SK-N-SH (cell line): ENCODE measurements around the gene HYAL2. TPM values are rescaled to one million over a fixed set of nuclear protein-coding genes. Genes with fewer than 3 reads are reported as not detected.

Experiments
- CTCF ChIA-PET: fragments of 300-600, 350-600 bp; formaldehyde crosslinking; extraction: SDS; loops from one replicate; lab custom pipeline; 2021; lab: Yijun Ruan, JAX
- POLR2A ChIA-PET: fragments of 350-600 bp; sonication (Branson Sonifier 250); formaldehyde crosslinking; extraction: SDS; loops from one replicate; lab custom pipeline; 2020; ENCODE audit warnings: antibody characterized with exemption, inconsistent platforms; lab: Yijun Ruan, JAX
- DNase-seq: peaks from one replicate; pipeline ENCODE4 v3.0.0; 2012
- H2AFZ ChIP-seq: fragments of 200-600 bp; sonication (generic); 2 replicates; pipeline ENCODE4 v1.8.1; 2016; ENCODE audit warnings: antibody characterized with exemption, mild to moderate bottlenecking, low read depth
- H3F3A ChIP-seq: fragments of 200-600 bp; sonication (generic); replicated peaks from 2 replicates; pipeline ENCODE3; 2016; ENCODE audit warnings: antibody characterized with exemption, mild to moderate bottlenecking; ENCODE audit not compliant: insufficient read depth
- H3K27ac ChIP-seq, 2 experiments: fragments of 200-500 bp in 1 of 2; fragments of 200-600 bp in 1 of 2; sonication (Bioruptor generic) in 1 of 2; sonication (generic), shearing (Covaris generic) in 1 of 2; 2 replicates each; pipeline versions ENCODE4 v1.5.1 to v1.6.1; 2014 to 2016; ENCODE audit warnings: low read depth in 2 of 2, inconsistent platforms in 1 of 2, low read length in 1 of 2, mild to moderate bottlenecking in 1 of 2, mixed read lengths in 1 of 2
- H3K27me3 ChIP-seq: fragments of 200-600 bp; sonication (generic), shearing (Covaris generic); 2 replicates; pipeline ENCODE4 v1.6.1; 2016; ENCODE audit warnings: mixed run types; ENCODE audit not compliant: insufficient read depth
- H3K36me3 ChIP-seq, 2 experiments: fragments of 200-500 bp in 1 of 2; fragments of 200-600 bp in 1 of 2; sonication (Bioruptor generic) in 1 of 2; sonication (generic) in 1 of 2; replicated peaks in 1 of 2; 2 replicates each; pipeline versions ENCODE3 to v1.5.1; 2014 to 2016; ENCODE audit warnings: low read length in 1 of 2, mild to moderate bottlenecking in 1 of 2; ENCODE audit not compliant: insufficient read depth in 2 of 2, control insufficient read depth in 1 of 2
- H3K4me1 ChIP-seq, 2 experiments: fragments of 200-500 bp in 1 of 2; fragments of 200-600 bp in 1 of 2; sonication (Bioruptor generic) in 1 of 2; sonication (generic), shearing (Covaris generic) in 1 of 2; 2 replicates each; pipeline versions ENCODE4 v1.5.1 to v1.6.1; 2014 to 2016; ENCODE audit warnings: low read depth in 1 of 2, low read length in 1 of 2, mixed run types in 1 of 2; ENCODE audit not compliant: insufficient read depth in 2 of 2, control insufficient read depth in 1 of 2
- H3K4me2 ChIP-seq: fragments of 200-600 bp; sonication (generic), shearing (Covaris generic); 2 replicates; pipeline ENCODE4 v1.6.1; 2017; ENCODE audit warnings: mixed run types
- H3K4me3 ChIP-seq, 2 experiments: fragments of 200-500 bp in 1 of 2; fragments of 200-600 bp in 1 of 2; sonication (Bioruptor generic) in 1 of 2; sonication (generic), shearing (Covaris generic) in 1 of 2; 2 replicates each; pipeline versions ENCODE4 v1.5.1 to v1.8.1; 2014 to 2016; ENCODE audit warnings: low read depth in 2 of 2, inconsistent platforms in 1 of 2, low read length in 1 of 2, mild to moderate bottlenecking in 1 of 2, mixed read lengths in 1 of 2, moderate library complexity in 1 of 2
- H3K79me2 ChIP-seq: fragments of 200-600 bp; sonication (generic); 2 replicates; pipeline ENCODE4 v1.8.1; 2017; ENCODE audit warnings: mild to moderate bottlenecking; ENCODE audit not compliant: insufficient read depth
- H3K9ac ChIP-seq: fragments of 200-600 bp; sonication (generic); 2 replicates; pipeline ENCODE4 v1.6.1; 2017; ENCODE audit warnings: mixed run types
- H3K9me2 ChIP-seq: fragments of 200-600 bp; sonication (generic); 2 replicates; pipeline ENCODE4 v1.6.1; 2017; ENCODE audit warnings: mixed run types
- H3K9me3 ChIP-seq: fragments of 200-600 bp; sonication (generic); 2 replicates; pipeline ENCODE4 v1.6.1; 2017; ENCODE audit warnings: mixed run types, mild to moderate bottlenecking, moderate library complexity
- H4K20me1 ChIP-seq: fragments of 200-600 bp; sonication (generic); 2 replicates; pipeline ENCODE4 v1.6.1; 2017; ENCODE audit warnings: mild to moderate bottlenecking, mixed run types; ENCODE audit not compliant: insufficient read depth
- CHD2 ChIP-seq: fragments of 150-350 bp; IDR thresholded peaks from 2 replicates; pipeline ENCODE4 v1.6.1; 2018; ENCODE audit warnings: low read length; ENCODE audit not compliant: partially characterized antibody
- EP300 ChIP-seq, 2 experiments: IDR thresholded peaks; 2 replicates each; pipeline versions ENCODE4 v1.4.0 to v1.6.1; 2012; ENCODE audit warnings: borderline replicate concordance in 1 of 2, low read depth in 1 of 2, low read length in 1 of 2
- EZH2phosphoT487 ChIP-seq: fragments of 200-600 bp; sonication (generic); IDR thresholded peaks from 2 replicates; pipeline ENCODE4 v1.6.1; 2017; ENCODE audit warnings: low read depth, mixed run types, mild to moderate bottlenecking, antibody characterized with exemption, moderate library complexity, borderline replicate concordance
- GATA2 ChIP-seq: sonication (generic); formaldehyde crosslinking; IDR thresholded peaks from 2 replicates; pipeline ENCODE4 v1.5.0; 2020; ENCODE audit warnings: mild to moderate bottlenecking, missing genetic modification reagents
- MAX ChIP-seq: IDR thresholded peaks from 2 replicates; pipeline ENCODE4 v1.4.0; 2012; ENCODE audit warnings: low read depth
- MXI1 ChIP-seq: IDR thresholded peaks from 2 replicates; pipeline ENCODE4 v1.6.1; 2012; ENCODE audit warnings: mild to moderate bottlenecking, low read depth, low read length, improper control_type of control experiment
- RXRA ChIP-seq: IDR thresholded peaks from 2 replicates; pipeline ENCODE4 v1.4.0; 2012; ENCODE audit warnings: low read depth, mild to moderate bottlenecking, borderline replicate concordance
- SIN3A ChIP-seq: IDR thresholded peaks from 2 replicates; pipeline ENCODE4 v1.6.1; 2012; ENCODE audit warnings: low read depth, mild to moderate bottlenecking, low read length, moderate library complexity, borderline replicate concordance
- TAF1 ChIP-seq: IDR thresholded peaks from 2 replicates; pipeline ENCODE4 v1.6.1; 2012; ENCODE audit warnings: low read depth, mild to moderate bottlenecking, low read length, moderate library complexity, borderline replicate concordance
- TEAD4 ChIP-seq: IDR thresholded peaks from 2 replicates; pipeline ENCODE4 v1.4.0; 2012; ENCODE audit warnings: mild to moderate bottlenecking, borderline replicate concordance; ENCODE audit not compliant: insufficient read depth
- USF1 ChIP-seq: IDR thresholded peaks from 2 replicates; pipeline ENCODE4 v1.4.0; 2012; ENCODE audit warnings: low read depth, borderline replicate concordance
- USF2 ChIP-seq: fragments of 150-350 bp; IDR thresholded peaks from 2 replicates; pipeline ENCODE4 v1.6.1; 2017; ENCODE audit warnings: antibody characterized with exemption, low read length, low read depth, borderline replicate concordance
- WGBS: methylation state at CpG from one replicate; pipeline ENCODE4 v1.1.6; 2017; ENCODE audit warnings: low lambda C conversion rate; 5-methylcytosine and 5-hydroxymethylcytosine counted together
- polyA plus RNA-seq, 3 experiments: library from polyadenylated mRNA; depleted of rRNA; stranded (reverse); fragments of >200 nt; gene quantifications; 2 replicates each; pipeline ENCODE4 v1.2.3, GENCODE V29; 2012
- TF ChIP-seq, protein P1 (sequence below): IDR thresholded peaks from 2 replicates; pipeline ENCODE4 v1.6.1; 2012; ENCODE audit warnings: mild to moderate bottlenecking, low read depth, low read length, moderate library complexity
- TF ChIP-seq, protein P2 (sequence below): IDR thresholded peaks from 2 replicates; pipeline ENCODE4 v1.4.0; 2012; ENCODE audit warnings: low read depth, borderline replicate concordance
- TF ChIP-seq, protein P3 (sequence below): fragments of 150-350 bp; IDR thresholded peaks from 2 replicates; pipeline ENCODE4 v1.6.1; 2016; ENCODE audit warnings: mild to moderate bottlenecking, low read depth, low read length

The HYAL2 gene
- polyA plus RNA-seq, 1 of the 3 experiments (the other 2 are of a cell fraction), result 135 TPM

DNA sequence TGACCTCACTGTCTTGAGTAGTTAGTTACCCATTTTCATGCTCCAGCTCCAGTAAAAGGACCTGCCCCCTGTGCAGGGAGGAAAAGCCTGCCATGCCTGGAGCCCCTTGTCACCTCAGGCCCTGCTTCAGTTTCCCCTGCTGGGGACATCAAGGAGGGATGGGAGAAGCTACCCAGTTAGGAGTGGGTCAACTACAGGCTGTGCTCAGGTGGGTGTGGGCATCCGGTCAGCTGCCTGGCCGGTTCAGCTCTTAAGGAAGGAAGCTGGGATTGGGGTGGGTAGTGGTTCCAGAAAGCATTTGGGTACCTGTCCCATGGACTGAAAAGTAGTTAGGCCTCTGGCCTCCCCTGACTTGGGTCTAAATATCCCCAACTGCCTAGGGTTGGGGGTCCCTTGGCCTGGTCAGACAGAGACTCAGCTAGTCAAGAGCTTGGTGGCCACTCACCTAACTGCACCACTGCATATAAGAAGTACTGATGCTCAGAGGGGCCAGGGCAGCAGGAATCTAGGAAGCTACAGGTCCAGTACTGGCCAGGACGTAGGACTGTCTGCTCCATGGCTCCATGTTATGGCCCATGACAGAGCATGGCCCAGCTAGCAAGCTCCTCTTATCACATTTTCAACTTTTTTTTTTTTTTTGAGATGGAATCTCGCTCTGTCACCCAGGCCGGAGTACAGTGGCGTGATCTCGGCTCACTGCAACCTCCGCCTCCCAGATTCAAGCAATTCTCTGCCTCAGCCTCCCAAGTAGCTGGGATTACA, 43.1 kb downstream of the HYAL2 start:
- POLR2A ChIA-PET, result interaction anchor here (1.2 kb wide), 1 partner anchor 20 kb away, joined by 4 read pairs; no protein-coding TSS in a partner anchor
- WGBS, result 92% methylated on average over 8 of the region's 8 CpGs
- no peak for TF ChIP-seq SIN3A
- no peak for TF ChIP-seq CHD2

DNA sequence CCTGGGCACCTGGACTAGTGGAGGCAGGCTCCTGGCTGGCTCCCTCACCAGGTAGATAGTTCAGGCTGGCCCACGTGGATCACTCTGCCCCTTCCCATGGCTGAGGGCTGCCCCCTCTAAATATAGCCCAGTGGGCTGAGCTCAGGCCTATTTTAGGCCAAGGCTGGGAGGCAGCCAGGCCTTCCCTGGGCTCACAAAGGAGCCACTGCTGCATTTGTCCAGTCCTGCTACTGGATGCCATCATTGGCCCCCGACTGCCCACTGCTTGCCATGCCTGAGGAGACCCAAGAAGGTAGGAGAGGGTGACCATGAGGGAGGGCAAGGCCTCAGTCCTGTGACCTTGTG, 43.7 kb downstream of the HYAL2 start, which contains the start of gene LSMEM2:
Gene LSMEM2, plus strand, starts transcription at position 208 of the 345 bp plus-strand sequence. Its CDS starts 27 bp downstream, at position 235.
- CTCF ChIA-PET, result interaction anchor here (1.0 to 12.2 kb wide), 5 partner anchors 20 to 157 kb away, joined by 4 to 206 read pairs (median 11); partner anchors contain the start of genes GNAT1, HYAL3 and NAA80
- no peak within 1 kb of the TSS for H3K4me2 ChIP-seq
- no peak within 1 kb of the TSS for H3K27ac ChIP-seq
- no peaks in the 10 kb centered on the region for H3K79me2 ChIP-seq
- DNase-seq, result no peak
- peaks cover 0 to 7% of the 10 kb centered on the region in 2 experiments; a peak in 1 of 4 replicates for H3K4me1 ChIP-seq
- no peak within 1 kb of the TSS for H3K9ac ChIP-seq
- POLR2A ChIA-PET, result interaction anchor here (1.2 kb wide), 1 partner anchor 19 kb away, joined by 4 read pairs; no protein-coding TSS in a partner anchor
- no peaks in the 10 kb centered on the region for H3K9me2 ChIP-seq
- WGBS, result 57% methylated on average over 1 of the region's 2 CpGs
- H3F3A ChIP-seq, result peaks cover 9% of the 10 kb centered on the region
- no peaks in the 10 kb centered on the region for H4K20me1 ChIP-seq
- no peak within 1 kb of the TSS for H3K4me3 ChIP-seq
- H3K9me3 ChIP-seq, result no peaks in the 10 kb centered on the region
- no peak within 1 kb of the TSS for H2AFZ ChIP-seq
- H3K27me3 ChIP-seq, result 0 out of 2 replicates have a peak, but pooled peaks cover 16% of the 10 kb centered on the region
- H3K36me3 ChIP-seq, result no peaks in the 10 kb centered on the region
- TF ChIP-seq TEAD4, result no peak
- no peak for TF ChIP-seq USF2
- TF ChIP-seq, protein P1, sequence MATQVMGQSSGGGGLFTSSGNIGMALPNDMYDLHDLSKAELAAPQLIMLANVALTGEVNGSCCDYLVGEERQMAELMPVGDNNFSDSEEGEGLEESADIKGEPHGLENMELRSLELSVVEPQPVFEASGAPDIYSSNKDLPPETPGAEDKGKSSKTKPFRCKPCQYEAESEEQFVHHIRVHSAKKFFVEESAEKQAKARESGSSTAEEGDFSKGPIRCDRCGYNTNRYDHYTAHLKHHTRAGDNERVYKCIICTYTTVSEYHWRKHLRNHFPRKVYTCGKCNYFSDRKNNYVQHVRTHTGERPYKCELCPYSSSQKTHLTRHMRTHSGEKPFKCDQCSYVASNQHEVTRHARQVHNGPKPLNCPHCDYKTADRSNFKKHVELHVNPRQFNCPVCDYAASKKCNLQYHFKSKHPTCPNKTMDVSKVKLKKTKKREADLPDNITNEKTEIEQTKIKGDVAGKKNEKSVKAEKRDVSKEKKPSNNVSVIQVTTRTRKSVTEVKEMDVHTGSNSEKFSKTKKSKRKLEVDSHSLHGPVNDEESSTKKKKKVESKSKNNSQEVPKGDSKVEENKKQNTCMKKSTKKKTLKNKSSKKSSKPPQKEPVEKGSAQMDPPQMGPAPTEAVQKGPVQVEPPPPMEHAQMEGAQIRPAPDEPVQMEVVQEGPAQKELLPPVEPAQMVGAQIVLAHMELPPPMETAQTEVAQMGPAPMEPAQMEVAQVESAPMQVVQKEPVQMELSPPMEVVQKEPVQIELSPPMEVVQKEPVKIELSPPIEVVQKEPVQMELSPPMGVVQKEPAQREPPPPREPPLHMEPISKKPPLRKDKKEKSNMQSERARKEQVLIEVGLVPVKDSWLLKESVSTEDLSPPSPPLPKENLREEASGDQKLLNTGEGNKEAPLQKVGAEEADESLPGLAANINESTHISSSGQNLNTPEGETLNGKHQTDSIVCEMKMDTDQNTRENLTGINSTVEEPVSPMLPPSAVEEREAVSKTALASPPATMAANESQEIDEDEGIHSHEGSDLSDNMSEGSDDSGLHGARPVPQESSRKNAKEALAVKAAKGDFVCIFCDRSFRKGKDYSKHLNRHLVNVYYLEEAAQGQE, result no peak
- no peak for TF ChIP-seq USF1
- no peak for TF ChIP-seq MXI1
- TF ChIP-seq, protein P2, sequence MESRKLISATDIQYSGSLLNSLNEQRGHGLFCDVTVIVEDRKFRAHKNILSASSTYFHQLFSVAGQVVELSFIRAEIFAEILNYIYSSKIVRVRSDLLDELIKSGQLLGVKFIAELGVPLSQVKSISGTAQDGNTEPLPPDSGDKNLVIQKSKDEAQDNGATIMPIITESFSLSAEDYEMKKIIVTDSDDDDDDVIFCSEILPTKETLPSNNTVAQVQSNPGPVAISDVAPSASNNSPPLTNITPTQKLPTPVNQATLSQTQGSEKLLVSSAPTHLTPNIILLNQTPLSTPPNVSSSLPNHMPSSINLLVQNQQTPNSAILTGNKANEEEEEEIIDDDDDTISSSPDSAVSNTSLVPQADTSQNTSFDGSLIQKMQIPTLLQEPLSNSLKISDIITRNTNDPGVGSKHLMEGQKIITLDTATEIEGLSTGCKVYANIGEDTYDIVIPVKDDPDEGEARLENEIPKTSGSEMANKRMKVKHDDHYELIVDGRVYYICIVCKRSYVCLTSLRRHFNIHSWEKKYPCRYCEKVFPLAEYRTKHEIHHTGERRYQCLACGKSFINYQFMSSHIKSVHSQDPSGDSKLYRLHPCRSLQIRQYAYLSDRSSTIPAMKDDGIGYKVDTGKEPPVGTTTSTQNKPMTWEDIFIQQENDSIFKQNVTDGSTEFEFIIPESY, result no peak
- no peak for TF ChIP-seq EZH2phosphoT487
- no peak for TF ChIP-seq MAX
- no peak for TF ChIP-seq EP300 (IDR thresholded peaks at IDR 0.05; ENCODE audit: borderline replicate concordance in 1 of 2, low read depth in 1 of 2, low read length in 1 of 2)
- TF ChIP-seq TAF1, result no peak
- no peak for TF ChIP-seq RXRA
- TF ChIP-seq GATA2 (CRISPR knock-in tag), result no peak
- TF ChIP-seq, protein P3, sequence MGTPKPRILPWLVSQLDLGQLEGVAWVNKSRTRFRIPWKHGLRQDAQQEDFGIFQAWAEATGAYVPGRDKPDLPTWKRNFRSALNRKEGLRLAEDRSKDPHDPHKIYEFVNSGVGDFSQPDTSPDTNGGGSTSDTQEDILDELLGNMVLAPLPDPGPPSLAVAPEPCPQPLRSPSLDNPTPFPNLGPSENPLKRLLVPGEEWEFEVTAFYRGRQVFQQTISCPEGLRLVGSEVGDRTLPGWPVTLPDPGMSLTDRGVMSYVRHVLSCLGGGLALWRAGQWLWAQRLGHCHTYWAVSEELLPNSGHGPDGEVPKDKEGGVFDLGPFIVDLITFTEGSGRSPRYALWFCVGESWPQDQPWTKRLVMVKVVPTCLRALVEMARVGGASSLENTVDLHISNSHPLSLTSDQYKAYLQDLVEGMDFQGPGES, result no peak

More for the DNA sequence above, 43.1 kb downstream of the HYAL2 start:
- Histone ChIP-seq H3K9ac (no peak overlapping the region), H4K20me1 (no peaks in the 10 kb centered on the region), H3F3A (peaks cover 3% of the 10 kb centered on the region), H2AFZ (no peak overlapping the region), H3K9me2 (no peaks in the 10 kb centered on the region), H3K4me3 (no peak overlapping the region), H3K27me3 (0 out of 2 replicates have a peak, but pooled peaks cover 12% of the 10 kb centered on the region), H3K36me3 (no peaks in the 10 kb centered on the region), H3K79me2 (no peaks in the 10 kb centered on the region), H3K4me2 (no peak overlapping the region), H3K27ac (no peak overlapping the region), H3K9me3 (no peaks in the 10 kb centered on the region), H3K4me1 (peaks cover 0 to 7% of the 10 kb centered on the region in 2 experiments; a peak in 1 of 4 replicates)
- no peak for DNase-seq
- CTCF ChIA-PET, result interaction anchor here (1.0 to 12.2 kb wide), 5 partner anchors 19 to 158 kb away, joined by 4 to 206 read pairs (median 11); partner anchors contain the start of genes GNAT1, HYAL3 and NAA80
